ENCODE data around the gene B3GNT4.

The B3GNT4 gene

GRCh38 chr12:122189626-122190475 lies 13.7 kb upstream of the B3GNT4 start:
- Histone ChIP-seq H3K27ac (ENCODE audit: low read depth, low read length) (no peak overlapping the region), H3K9me3 (ENCODE audit: insufficient read depth, low read depth, low read length) (no peaks in the 10 kb centered on the region), H3K36me3 (ENCODE audit: insufficient read depth, low read length) (no peaks in the 10 kb centered on the region), H3K27me3 (ENCODE audit: insufficient read depth, low read length) (no peaks in the 10 kb centered on the region), H3K4me3 (ENCODE audit: low read length) (no peak overlapping the region), H3K4me1 (ENCODE audit: insufficient read depth, low read length) (no peaks in the 10 kb centered on the region), H3K9ac (ENCODE audit: low read depth, low read length) (no peak overlapping the region)
- WGBS, result 93% methylated on average over 34 of the region's 34 CpGs

- Histone ChIP-seq H3K4me3 (ENCODE audit: low read length) (no peak overlapping the region), H3K9ac (ENCODE audit: low read depth, low read length) (no peak overlapping the region), H3K4me1 (ENCODE audit: insufficient read depth, low read length) (no peaks in the 10 kb centered on the region), H3K9me3 (ENCODE audit: insufficient read depth, low read depth, low read length) (no peaks in the 10 kb centered on the region), H3K27me3 (ENCODE audit: insufficient read depth, low read length) (no peaks in the 10 kb centered on the region), H3K36me3 (ENCODE audit: insufficient read depth, low read length) (no peaks in the 10 kb centered on the region), H3K27ac (ENCODE audit: low read depth, low read length) (no peak overlapping the region)
- 59% methylated on average over 15 of the region's 18 CpGs for WGBS
Observed at GRCh38 chr12:122190842-122191668, 12.5 kb upstream of the B3GNT4 start.

GRCh38 chr12:122192441-122192840 lies 11.1 kb upstream of the B3GNT4 start:
- H3K9me3 ChIP-seq (ENCODE audit: insufficient read depth, low read depth, low read length), result no peaks in the 10 kb centered on the region
- 95% methylated on average over 11 of the region's 11 CpGs for WGBS
- no peak overlapping the region for H3K27ac ChIP-seq (ENCODE audit: low read depth, low read length)
- no peaks in the 10 kb centered on the region for H3K4me1 ChIP-seq (ENCODE audit: insufficient read depth, low read length)
- H3K9ac ChIP-seq (ENCODE audit: low read depth, low read length), result no peak overlapping the region
- H3K36me3 ChIP-seq (ENCODE audit: insufficient read depth, low read length), result no peaks in the 10 kb centered on the region
- no peak overlapping the region for H3K4me3 ChIP-seq (ENCODE audit: low read length)
- H3K27me3 ChIP-seq (ENCODE audit: insufficient read depth, low read length), result no peaks in the 10 kb centered on the region

DNA sequence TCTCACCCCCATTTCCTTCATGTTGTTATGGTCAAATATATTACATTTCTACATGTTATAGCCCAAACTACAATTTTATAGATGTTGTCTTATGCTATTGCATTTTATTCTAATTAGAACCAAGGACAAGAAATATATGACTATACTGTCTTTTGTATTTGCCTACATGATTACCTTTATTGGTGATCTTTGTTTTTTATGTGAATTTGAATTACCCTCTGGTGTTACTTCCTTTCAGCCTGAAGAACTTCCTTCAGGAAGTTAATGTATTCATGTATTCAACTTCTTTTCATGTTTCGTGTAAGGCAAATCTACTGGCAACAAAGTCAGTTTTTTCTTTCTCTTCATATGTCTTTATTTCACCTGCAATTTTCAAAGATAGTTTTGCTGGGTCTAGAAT lies 8.7 kb upstream of the B3GNT4 start:
- no peak overlapping the region for H3K9ac ChIP-seq (ENCODE audit: low read depth, low read length)
- H3K36me3 ChIP-seq (ENCODE audit: insufficient read depth, low read length), result no peaks in the 10 kb centered on the region
- no peaks in the 10 kb centered on the region for H3K27me3 ChIP-seq (ENCODE audit: insufficient read depth, low read length)
- H3K4me3 ChIP-seq (ENCODE audit: low read length), result no peak overlapping the region
- H3K9me3 ChIP-seq (ENCODE audit: insufficient read depth, low read depth, low read length), result no peaks in the 10 kb centered on the region
- H3K27ac ChIP-seq (ENCODE audit: low read depth, low read length), result no peak overlapping the region
- H3K4me1 ChIP-seq (ENCODE audit: insufficient read depth, low read length), result no peaks in the 10 kb centered on the region
- 91% methylated on average over 1 of the region's 1 CpG for WGBS

DNA sequence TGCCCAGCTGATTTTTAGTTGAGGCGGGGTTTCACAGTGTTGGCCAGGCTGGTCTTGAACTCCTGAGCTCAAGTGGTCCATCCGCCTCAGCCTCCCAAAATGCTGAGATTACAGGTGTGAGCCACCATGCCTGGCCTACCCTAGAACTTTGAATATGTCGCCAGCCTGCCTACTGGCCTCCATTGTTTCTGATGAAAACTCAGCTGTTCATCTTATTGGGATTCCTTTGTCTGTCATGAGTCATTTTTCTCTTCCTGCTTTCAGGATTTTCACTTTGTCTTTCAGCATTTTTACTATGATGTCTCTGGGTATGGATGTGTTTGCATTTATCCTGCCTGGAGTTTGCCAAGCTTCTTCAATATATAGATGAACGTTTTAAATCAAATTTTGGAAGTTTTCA lies 8.1 kb upstream of the B3GNT4 start:
- no peaks in the 10 kb centered on the region for H3K4me1 ChIP-seq (ENCODE audit: insufficient read depth, low read length)
- WGBS, result 95% methylated on average over 4 of the region's 4 CpGs
- H3K27me3 ChIP-seq (ENCODE audit: insufficient read depth, low read length), result no peaks in the 10 kb centered on the region
- no peak overlapping the region for H3K9ac ChIP-seq (ENCODE audit: low read depth, low read length)
- H3K4me3 ChIP-seq (ENCODE audit: low read length), result no peak overlapping the region
- no peaks in the 10 kb centered on the region for H3K36me3 ChIP-seq (ENCODE audit: insufficient read depth, low read length)
- H3K9me3 ChIP-seq (ENCODE audit: insufficient read depth, low read depth, low read length), result no peaks in the 10 kb centered on the region
- no peak overlapping the region for H3K27ac ChIP-seq (ENCODE audit: low read depth, low read length)

GRCh38 chr12:122197612-122197966 lies 5.9 kb upstream of the B3GNT4 start:
- Histone ChIP-seq H3K9me3 (ENCODE audit: insufficient read depth, low read depth, low read length) (no peaks in the 10 kb centered on the region), H3K4me3 (ENCODE audit: low read length) (no peak overlapping the region), H3K27ac (ENCODE audit: low read depth, low read length) (no peak overlapping the region), H3K9ac (ENCODE audit: low read depth, low read length) (no peak overlapping the region), H3K36me3 (ENCODE audit: insufficient read depth, low read length) (no peaks in the 10 kb centered on the region), H3K4me1 (ENCODE audit: insufficient read depth, low read length) (no peaks in the 10 kb centered on the region), H3K27me3 (ENCODE audit: insufficient read depth, low read length) (peaks cover 13% of the 10 kb centered on the region)
- no CpG with 5 or more reads among the region's 1 CpG for WGBS

- Histone ChIP-seq H3K9ac (ENCODE audit: low read depth, low read length) (no peak overlapping the region), H3K27ac (ENCODE audit: low read depth, low read length) (no peak overlapping the region), H3K36me3 (ENCODE audit: insufficient read depth, low read length) (no peaks in the 10 kb centered on the region), H3K4me1 (ENCODE audit: insufficient read depth, low read length) (no peaks in the 10 kb centered on the region), H3K4me3 (ENCODE audit: low read length) (no peak overlapping the region), H3K9me3 (ENCODE audit: insufficient read depth, low read depth, low read length) (no peaks in the 10 kb centered on the region), H3K27me3 (ENCODE audit: insufficient read depth, low read length) (peaks cover 33% of the 10 kb centered on the region)
- 91% methylated on average over 29 of the region's 29 CpGs for WGBS
Observed at GRCh38 chr12:122199484-122200355, 3.8 kb upstream of the B3GNT4 start.

DNA sequence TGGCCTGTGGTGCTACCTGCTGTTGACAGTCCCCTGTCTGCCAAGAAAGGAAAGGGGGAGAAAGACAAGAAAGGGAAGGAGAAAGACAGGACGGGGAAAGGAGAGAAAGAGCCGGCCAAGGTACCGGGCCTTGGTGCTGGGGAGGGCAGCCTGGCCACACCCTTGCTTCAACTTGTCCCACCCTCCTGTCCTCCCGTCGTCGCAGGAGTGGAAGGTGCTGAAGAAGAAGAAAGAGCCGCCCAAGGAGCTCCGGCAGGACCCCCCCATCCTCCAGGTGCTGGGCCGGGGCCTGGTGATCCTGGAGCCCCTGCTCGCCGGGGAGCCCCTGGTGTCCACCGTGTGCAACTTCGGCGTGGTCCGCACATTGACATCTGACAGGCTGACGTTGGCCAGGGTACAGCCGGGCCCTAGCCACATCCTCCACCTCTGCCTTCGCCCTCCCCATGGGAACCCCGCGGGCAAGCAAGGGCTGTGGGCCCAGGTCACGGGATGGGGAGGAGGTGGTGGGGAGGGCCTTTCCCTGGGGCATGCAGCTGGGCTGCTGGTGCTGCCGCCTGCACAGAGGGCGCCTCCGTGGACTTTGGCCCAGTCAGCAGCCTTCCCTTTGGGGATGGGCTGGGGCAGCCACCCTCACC lies 2.9 kb upstream of the B3GNT4 start:
- Histone ChIP-seq H3K36me3 (ENCODE audit: insufficient read depth, low read length) (no peaks in the 10 kb centered on the region), H3K9me3 (ENCODE audit: insufficient read depth, low read depth, low read length) (no peaks in the 10 kb centered on the region), H3K27me3 (ENCODE audit: insufficient read depth, low read length) (peaks cover 43% of the 10 kb centered on the region), H3K4me3 (ENCODE audit: low read length) (no peak overlapping the region), H3K9ac (ENCODE audit: low read depth, low read length) (no peak overlapping the region), H3K4me1 (ENCODE audit: insufficient read depth, low read length) (no peaks in the 10 kb centered on the region), H3K27ac (ENCODE audit: low read depth, low read length) (no peak overlapping the region)
- WGBS, result 84% methylated on average over 23 of the region's 24 CpGs

- no peaks in the 10 kb centered on the region for H3K36me3 ChIP-seq (ENCODE audit: insufficient read depth, low read length)
- no peaks in the 10 kb centered on the region for H3K9me3 ChIP-seq (ENCODE audit: insufficient read depth, low read depth, low read length)
- H3K27me3 ChIP-seq (ENCODE audit: insufficient read depth, low read length), result peaks cover 50% of the 10 kb centered on the region
- H3K4me3 ChIP-seq (ENCODE audit: low read length), result no peak overlapping the region
- no peak overlapping the region for H3K9ac ChIP-seq (ENCODE audit: low read depth, low read length)
- no peaks in the 10 kb centered on the region for H3K4me1 ChIP-seq (ENCODE audit: insufficient read depth, low read length)
- H3K27ac ChIP-seq (ENCODE audit: low read depth, low read length), result no peak overlapping the region
- WGBS, result 88% methylated on average over 5 of the region's 5 CpGs
Observed at GRCh38 chr12:122201381-122201780, 2.1 kb upstream of the B3GNT4 start.

DNA sequence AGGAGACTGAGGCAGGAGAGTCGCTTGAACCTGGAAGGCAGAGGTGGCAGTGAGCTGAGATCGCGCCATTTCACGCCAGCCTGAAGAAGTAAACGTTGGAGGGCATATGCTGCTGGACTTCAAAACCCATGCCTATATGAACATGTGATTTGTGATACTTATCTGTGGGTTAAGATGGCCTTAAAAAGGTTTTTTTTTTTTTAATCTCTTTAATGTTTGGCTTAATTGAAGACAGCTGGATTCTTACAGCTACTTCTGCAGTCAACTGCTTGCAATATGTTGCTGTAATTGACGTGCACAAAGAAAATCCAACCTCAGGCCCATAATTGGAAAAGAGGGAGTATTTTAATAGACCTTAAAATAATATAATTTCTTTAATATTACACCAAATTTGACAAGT lies 1.5 kb upstream of the B3GNT4 start:
- Histone ChIP-seq H3K9me3 (ENCODE audit: insufficient read depth, low read depth, low read length) (no peaks in the 10 kb centered on the region), H3K27ac (ENCODE audit: low read depth, low read length) (no peak overlapping the region), H3K27me3 (ENCODE audit: insufficient read depth, low read length) (peaks cover 50% of the 10 kb centered on the region), H3K4me1 (ENCODE audit: insufficient read depth, low read length) (no peaks in the 10 kb centered on the region), H3K4me3 (ENCODE audit: low read length) (no peak overlapping the region), H3K36me3 (ENCODE audit: insufficient read depth, low read length) (peaks cover 3% of the 10 kb centered on the region), H3K9ac (ENCODE audit: low read depth, low read length) (no peak overlapping the region)
- 97% methylated on average over 5 of the region's 6 CpGs for WGBS

All from HUES64 (cell line).